Vagina (tissue), 2 donors: ENCODE results near the gene PCNT.

ENCODE experiments used
- CTCF ChIP-seq, 3 experiments: fragments of 450-650 bp in 2 of 3; fragments of 200-600 bp in 1 of 3; sonication (generic) in 1 of 3; IDR thresholded peaks; one replicate each; pipeline ENCODE4 v1.5.1; 2017 to 2019; ENCODE audit warnings: antibody characterized with exemption in 3 of 3, mild to moderate bottlenecking in 2 of 3, moderate library complexity in 2 of 3
- POLR2A ChIP-seq, 2 donors: fragments of 450-650 bp; IDR thresholded peaks; one replicate each; pipeline ENCODE4 v1.6.1; 2017; ENCODE audit warnings: antibody characterized with exemption in 2 of 2, mild to moderate bottlenecking in 2 of 2, moderate library complexity in 2 of 2
- POLR2AphosphoS5 ChIP-seq, 2 donors: sonication (generic); formaldehyde crosslinking; IDR thresholded peaks; one replicate each; pipeline ENCODE4 v1.9.0; 2017; ENCODE audit warnings: antibody characterized with exemption in 2 of 2, mild to moderate bottlenecking in 2 of 2, low read depth in 1 of 2; ENCODE audit not compliant: insufficient read depth in 1 of 2

- TF ChIP-seq CTCF (IDR thresholded peaks at IDR 0.05) (no peak), POLR2A (IDR thresholded peaks at IDR 0.05) (no peak), POLR2AphosphoS5 (IDR thresholded peaks at IDR 0.05; ENCODE audit: insufficient read depth in 1 of 2, low read depth in 1 of 2) (no peak)
Measured at GRCh38 chr21:46456750-46457149, 132.8 kb downstream of the PCNT start.
